Hepatocyte (in vitro differentiated cells): ENCODE measurements around the gene ZNF561.

ENCODE experiments used
- EZH2 ChIP-seq: fragments of 200-600 bp; sonication (generic); IDR thresholded peaks from 2 replicates; pipeline ENCODE4 v1.6.1; 2016; ENCODE audit warnings: antibody characterized with exemption, mild to moderate bottlenecking, borderline replicate concordance
- EZH2phosphoT487 ChIP-seq: fragments of 200-600 bp; sonication (generic); IDR thresholded peaks from one replicate; pipeline ENCODE4 v1.6.1; 2018; ENCODE audit warnings: antibody characterized with exemption, mild to moderate bottlenecking, low read depth, moderate library complexity; ENCODE audit not compliant: unreplicated experiment, severe bottlenecking
- TF ChIP-seq, protein P1 (sequence below): fragments of 200-600 bp; sonication (generic); IDR thresholded peaks from 2 replicates; pipeline ENCODE4 v1.5.1; 2016; ENCODE audit warnings: antibody characterized with exemption, mild to moderate bottlenecking; ENCODE audit not compliant: poor library complexity

DNA sequence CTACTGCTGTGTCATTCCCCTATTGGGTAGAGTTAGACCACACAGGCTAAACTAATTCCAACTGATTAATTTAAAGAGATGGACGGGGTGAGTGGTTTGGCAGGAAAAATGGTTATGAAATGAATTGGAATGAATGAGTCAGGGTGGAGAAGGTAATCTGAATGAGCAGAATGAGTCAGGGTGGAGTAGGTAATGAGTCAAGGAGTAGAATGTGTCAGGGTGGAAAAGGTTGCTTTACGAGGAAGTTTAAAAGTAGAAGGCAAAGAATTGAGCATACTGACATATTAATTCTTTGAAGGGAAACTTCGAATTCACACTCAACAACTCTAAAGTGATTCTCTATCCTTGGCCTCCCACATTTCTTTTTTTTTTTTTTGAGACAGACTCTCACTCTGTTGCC is 24.0 kb downstream of the ZNF561 start:
- TF ChIP-seq, protein P1, sequence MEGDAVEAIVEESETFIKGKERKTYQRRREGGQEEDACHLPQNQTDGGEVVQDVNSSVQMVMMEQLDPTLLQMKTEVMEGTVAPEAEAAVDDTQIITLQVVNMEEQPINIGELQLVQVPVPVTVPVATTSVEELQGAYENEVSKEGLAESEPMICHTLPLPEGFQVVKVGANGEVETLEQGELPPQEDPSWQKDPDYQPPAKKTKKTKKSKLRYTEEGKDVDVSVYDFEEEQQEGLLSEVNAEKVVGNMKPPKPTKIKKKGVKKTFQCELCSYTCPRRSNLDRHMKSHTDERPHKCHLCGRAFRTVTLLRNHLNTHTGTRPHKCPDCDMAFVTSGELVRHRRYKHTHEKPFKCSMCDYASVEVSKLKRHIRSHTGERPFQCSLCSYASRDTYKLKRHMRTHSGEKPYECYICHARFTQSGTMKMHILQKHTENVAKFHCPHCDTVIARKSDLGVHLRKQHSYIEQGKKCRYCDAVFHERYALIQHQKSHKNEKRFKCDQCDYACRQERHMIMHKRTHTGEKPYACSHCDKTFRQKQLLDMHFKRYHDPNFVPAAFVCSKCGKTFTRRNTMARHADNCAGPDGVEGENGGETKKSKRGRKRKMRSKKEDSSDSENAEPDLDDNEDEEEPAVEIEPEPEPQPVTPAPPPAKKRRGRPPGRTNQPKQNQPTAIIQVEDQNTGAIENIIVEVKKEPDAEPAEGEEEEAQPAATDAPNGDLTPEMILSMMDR = no peak
- TF ChIP-seq EZH2 (no peak), EZH2phosphoT487 (no peak)
